Measurements from ENCODE around the gene SMURF2.
"Not testable (repeated sequence)": the region's sequence is repeated elsewhere in the genome, so short reads cannot be mapped to it uniquely, and the experiment has no call there.

DNA sequence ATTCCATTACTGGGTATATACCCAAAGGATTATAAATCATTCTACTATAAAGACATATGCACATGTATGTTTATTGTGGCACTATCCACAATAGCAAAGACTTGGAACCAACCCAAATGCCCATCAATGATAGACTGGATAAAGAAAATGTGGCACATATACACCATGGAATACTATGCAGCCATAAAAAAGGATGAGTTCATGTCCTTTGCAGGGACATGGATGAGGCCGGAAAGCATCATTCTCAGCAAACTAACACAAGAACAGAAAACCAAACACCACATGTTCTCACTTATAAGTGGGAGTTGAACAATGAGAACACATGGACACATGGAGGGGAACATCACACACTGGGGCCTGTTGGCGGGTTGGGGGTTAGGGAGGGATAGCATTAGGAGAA is 51.9 kb downstream of the SMURF2 start:
- TF ChIP-seq, protein P1, sequence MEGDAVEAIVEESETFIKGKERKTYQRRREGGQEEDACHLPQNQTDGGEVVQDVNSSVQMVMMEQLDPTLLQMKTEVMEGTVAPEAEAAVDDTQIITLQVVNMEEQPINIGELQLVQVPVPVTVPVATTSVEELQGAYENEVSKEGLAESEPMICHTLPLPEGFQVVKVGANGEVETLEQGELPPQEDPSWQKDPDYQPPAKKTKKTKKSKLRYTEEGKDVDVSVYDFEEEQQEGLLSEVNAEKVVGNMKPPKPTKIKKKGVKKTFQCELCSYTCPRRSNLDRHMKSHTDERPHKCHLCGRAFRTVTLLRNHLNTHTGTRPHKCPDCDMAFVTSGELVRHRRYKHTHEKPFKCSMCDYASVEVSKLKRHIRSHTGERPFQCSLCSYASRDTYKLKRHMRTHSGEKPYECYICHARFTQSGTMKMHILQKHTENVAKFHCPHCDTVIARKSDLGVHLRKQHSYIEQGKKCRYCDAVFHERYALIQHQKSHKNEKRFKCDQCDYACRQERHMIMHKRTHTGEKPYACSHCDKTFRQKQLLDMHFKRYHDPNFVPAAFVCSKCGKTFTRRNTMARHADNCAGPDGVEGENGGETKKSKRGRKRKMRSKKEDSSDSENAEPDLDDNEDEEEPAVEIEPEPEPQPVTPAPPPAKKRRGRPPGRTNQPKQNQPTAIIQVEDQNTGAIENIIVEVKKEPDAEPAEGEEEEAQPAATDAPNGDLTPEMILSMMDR (IDR thresholded peaks at IDR 0.05): not testable (repeated sequence)
- TF ChIP-seq POLR2A (IDR thresholded peaks at IDR 0.05): not testable (repeated sequence)

Data from ovary (tissue), 3 donors.